Activated CD4-positive, alpha-beta T cell treated with anti-CD3 and anti-CD28 coated beads for 4 hours (primary cell): ENCODE measurements around the gene OR2K2.
"Not testable (repeated sequence)": the region's sequence is repeated elsewhere in the genome, so short reads cannot be mapped to it uniquely, and the experiment has no call there.

ENCODE experiments used
- DNase-seq, 2 donors: peaks; one replicate each; pipeline ENCODE4 v3.0.0-alpha.2; 2020

OR2K2 gene

GRCh38 chr9:111330124-111330523, at the start of gene OR2K2:
Gene OR2K2, minus strand, starts transcription at chr9:111330224. Its CDS starts 1,791 bp downstream, at chr9:111328433.
- no peak for DNase-seq

- no peak for DNase-seq
Observed at GRCh38 chr9:111375817-111376564, 46.0 kb upstream of the OR2K2 start.

- no peak for DNase-seq
Observed at GRCh38 chr9:111375062-111375461, 45.0 kb upstream of the OR2K2 start.

GRCh38 chr9:111372297-111372696, 42.3 kb upstream of the OR2K2 start:
- no peak for DNase-seq

- no peak for DNase-seq
Observed at GRCh38 chr9:111366978-111367377, 37.0 kb upstream of the OR2K2 start.

GRCh38 chr9:111362526-111362925, 32.5 kb upstream of the OR2K2 start:
- no peak for DNase-seq

- no peak for DNase-seq
Observed at GRCh38 chr9:111360881-111361280, 30.9 kb upstream of the OR2K2 start.

- no peak for DNase-seq
Observed at GRCh38 chr9:111356481-111357244, 26.6 kb upstream of the OR2K2 start.

GRCh38 chr9:111352545-111352944, 22.5 kb upstream of the OR2K2 start:
- no peak for DNase-seq

GRCh38 chr9:111350556-111350955, 20.5 kb upstream of the OR2K2 start:
- DNase-seq: no peak

- DNase-seq: no peak
Observed at GRCh38 chr9:111349766-111350165, 19.7 kb upstream of the OR2K2 start.

GRCh38 chr9:111348821-111349271, 18.8 kb upstream of the OR2K2 start:
- DNase-seq: no peak

- DNase-seq: not testable (repeated sequence)
Observed at GRCh38 chr9:111334318-111334863, 4.4 kb upstream of the OR2K2 start.

- DNase-seq: no peak
Observed at GRCh38 chr9:111320631-111321030, 9.4 kb downstream of the OR2K2 start.

GRCh38 chr9:111316796-111317195, 13.2 kb downstream of the OR2K2 start:
- DNase-seq: no peak

GRCh38 chr9:111305914-111306313, 24.1 kb downstream of the OR2K2 start:
- DNase-seq: no peak

- DNase-seq: not testable (repeated sequence)
Observed at GRCh38 chr9:111304000-111304399, 26.0 kb downstream of the OR2K2 start.

GRCh38 chr9:111301195-111301594, 28.8 kb downstream of the OR2K2 start:
- DNase-seq: no peak

GRCh38 chr9:111300140-111300735, 29.8 kb downstream of the OR2K2 start:
- DNase-seq: no peak

GRCh38 chr9:111299599-111299966, 30.4 kb downstream of the OR2K2 start:
- not testable (repeated sequence) for DNase-seq

- DNase-seq: no peak
Observed at GRCh38 chr9:111298731-111299598, 31.1 kb downstream of the OR2K2 start.

GRCh38 chr9:111298111-111298510, 31.9 kb downstream of the OR2K2 start:
- DNase-seq: no peak
